HG02938 (cell line): ENCODE measurements around the gene IWS1.
"Not testable (repeated sequence)": the region's sequence is repeated elsewhere in the genome, so short reads cannot be mapped to it uniquely, and the experiment has no call there.

Experiments
- ATAC-seq: cut with Tn5 transposase; IDR thresholded peaks from one replicate; pipeline ENCODE4 v1.9.1; 2021; ENCODE audit warnings: mild to moderate bottlenecking, moderate library complexity; ENCODE audit not compliant: unreplicated experiment

Gene IWS1

DNA sequence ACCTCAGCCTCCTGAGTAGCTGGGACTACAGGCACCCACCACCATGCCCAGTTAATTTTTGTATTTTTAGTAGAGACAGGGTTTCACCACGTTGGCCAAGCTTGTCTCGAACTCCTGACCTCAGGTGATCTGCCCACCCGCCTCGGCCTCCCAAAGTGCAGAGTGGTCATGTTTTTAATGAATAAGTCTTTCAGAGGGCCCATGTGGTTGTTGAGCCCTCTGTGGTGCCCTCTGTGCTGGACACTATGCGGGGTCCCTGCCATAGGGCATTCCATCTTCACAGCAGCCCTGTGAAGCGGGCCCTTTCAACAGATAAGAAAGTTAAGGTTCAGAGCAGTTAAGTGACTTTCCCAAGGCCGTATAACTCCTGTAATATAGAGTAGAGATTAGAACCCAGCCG is 35.1 kb upstream of the IWS1 start:
- ATAC-seq, result no peak

DNA sequence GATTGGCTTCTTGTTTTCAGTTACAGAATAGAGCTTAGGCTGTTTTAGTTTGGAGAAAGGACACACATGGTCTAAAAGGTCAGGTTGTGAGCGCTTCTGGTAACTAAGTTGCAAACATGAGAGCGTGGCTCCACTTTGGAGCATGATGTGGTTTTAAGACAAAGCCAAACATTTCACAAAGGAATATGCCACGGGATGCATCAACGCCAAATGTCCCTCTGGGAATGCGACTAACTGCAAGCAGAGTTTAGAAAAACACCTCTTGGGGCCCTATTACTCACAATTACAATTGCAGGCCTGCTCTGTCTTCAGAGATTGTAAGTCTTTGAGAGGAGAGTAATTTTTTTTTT is 34.6 kb upstream of the IWS1 start:
- no peak for ATAC-seq

DNA sequence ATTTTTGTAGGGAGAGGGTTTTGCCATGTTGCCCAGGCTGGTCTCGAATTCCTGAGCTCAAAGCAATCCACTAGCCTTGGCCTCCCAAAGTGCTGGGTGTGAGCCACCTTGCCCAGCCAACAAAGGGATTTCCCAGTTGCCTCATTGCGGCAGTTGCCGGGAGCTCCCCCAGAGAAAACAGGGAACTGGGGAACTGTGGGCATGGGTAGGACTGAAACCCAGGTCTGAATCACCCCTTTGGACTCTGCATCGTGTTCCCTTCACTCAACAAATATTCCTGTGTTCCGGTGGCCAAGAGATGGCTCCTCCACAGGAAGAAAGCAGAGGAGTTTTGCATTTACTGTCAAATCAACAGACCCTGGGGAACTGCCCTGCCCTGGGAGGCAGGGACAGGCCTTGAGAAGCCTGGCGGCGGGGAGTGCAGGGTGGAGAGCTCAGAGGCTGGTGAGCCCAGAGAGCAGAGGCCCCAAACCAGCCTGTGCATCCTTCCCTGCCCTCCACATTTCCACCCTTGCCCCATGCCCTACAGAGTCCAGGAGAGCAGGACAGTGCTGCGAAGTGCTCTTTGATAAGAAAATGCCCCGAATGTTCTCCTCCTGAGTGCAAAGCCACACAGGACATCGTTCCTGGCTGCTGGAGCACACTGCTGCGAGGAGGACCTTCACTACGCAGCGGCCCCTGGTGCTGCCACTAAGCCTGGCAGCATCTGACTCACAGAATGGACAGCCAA is 34.1 kb upstream of the IWS1 start:
- ATAC-seq, result no peak

DNA sequence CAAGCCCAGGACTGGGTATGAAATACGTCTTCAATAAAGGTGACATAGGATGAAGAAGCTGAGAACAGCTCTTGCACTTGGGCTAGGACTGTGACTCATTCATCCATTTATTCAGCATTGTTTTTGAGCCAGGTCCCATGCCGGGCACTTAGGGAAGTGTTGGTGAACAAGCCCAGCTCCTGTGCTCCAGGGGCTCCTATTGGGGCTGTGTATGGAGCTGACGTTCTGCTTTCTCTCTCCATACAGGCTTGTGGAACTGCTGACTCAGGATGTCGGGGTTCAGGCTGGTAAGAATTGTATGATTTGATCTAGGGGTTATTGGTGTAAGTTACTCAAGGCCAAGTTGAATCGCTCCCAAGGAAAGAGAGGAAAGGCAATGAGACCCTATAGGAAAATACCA is 33.2 kb upstream of the IWS1 start:
- ATAC-seq, result no peak

DNA sequence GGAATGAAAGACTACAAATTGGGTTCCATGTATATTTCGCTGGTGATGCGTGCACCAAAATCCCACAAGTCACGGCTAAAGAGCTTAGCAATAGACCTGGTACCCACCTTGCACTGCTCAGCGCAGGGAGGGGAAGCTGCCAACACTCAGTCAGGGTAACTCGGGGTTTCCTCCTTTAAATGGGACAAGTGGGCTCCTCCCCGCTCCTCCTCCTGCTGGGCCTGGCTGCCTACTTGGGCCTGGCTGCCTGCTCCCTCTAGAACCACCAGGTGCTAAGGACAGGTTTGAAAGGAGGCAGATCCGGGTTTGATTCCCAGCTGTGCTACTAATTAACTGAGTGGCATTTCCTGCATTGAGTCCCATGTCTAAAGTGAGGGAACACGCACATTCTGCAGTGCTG is 32.6 kb upstream of the IWS1 start:
- no peak for ATAC-seq

DNA sequence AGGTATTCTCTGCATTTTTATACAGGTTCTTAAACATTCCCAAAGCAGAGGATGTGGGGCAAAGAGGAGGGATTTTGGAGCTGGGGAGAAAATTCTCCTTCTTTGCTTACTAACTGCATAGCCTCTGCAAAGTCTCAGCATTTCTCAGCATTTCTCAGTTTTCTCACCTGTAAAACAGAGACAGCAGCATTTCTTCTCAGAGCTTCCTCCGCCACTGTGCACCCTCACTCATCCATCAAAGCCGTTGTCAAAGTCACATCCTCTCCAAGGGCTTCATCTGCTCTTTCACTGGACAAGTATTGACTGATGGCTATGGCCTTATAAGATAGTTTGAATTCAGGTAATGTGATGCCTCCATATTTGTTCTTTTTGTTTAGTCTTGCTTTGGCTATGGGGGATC is 26.6 kb upstream of the IWS1 start:
- no peak for ATAC-seq

DNA sequence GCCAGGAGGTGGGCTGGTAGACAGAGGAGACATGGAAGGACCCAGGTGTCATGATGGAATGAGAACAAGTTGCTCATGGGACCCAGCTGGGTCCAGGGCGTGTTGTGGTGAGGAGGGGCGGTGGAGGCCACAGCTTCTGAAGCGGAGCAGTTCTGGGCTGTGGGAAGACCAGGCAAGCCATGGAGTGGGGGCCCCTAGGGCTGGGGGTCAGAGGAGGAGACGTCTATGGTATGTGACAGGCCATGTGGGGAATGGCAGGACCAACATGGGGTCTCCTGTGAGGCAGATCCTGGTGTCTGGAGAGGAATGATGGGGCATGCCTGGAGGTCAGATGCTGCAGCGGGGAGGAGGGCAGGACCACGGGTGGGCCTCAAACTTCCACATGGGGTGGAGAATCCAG is 26.0 kb upstream of the IWS1 start:
- no peak for ATAC-seq

DNA sequence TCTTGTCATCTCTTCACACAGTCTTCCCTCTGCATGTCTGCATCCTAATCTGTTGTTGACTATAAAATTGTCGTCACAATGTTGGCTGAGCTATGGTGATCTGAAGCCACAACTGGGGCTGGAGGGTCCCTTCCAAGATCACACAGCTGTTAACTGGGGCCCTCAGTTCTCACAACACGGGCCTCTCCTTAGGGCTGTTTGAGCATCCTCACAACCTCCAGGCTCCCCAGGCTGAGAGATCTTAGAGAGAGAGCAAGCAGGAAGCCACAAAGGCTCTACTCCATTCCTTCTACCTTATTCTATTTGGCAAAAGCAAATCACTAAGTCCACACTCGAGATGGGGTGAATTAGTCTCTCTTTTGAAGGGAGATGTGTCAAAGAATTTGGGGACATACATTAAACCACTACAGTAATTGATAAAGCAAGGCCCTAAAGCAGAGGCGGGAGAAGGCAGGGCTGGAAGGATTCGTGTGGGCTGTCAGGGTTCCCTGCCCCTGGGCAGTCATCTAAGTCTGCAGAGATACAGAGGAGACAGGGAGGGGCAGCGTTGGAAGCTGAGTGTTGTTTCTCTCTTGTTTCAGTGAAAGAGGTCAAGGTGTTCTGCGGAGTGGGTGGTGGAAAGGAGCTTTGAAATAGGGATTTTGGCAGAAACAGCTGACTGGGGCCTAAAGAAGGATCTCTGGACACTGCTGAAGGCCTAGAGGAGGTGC is 25.1 kb upstream of the IWS1 start:
- no peak for ATAC-seq

DNA sequence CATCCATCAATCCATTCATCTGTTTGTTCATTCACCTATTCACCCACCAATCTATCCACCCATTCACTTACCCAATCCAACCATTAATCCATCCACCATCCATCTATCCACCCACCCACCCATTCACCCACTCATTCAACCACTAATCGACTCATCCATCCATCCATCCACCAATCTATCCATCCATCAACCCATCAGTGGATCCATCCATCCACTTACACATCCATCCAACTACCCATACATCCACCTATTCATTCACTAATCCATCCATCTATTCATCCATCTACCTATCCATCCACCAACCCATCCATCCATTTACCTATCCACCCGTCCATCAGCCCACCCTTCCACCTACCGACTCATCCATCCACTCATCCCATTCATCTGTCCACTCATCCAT is 20.5 kb upstream of the IWS1 start:
- no peak for ATAC-seq

DNA sequence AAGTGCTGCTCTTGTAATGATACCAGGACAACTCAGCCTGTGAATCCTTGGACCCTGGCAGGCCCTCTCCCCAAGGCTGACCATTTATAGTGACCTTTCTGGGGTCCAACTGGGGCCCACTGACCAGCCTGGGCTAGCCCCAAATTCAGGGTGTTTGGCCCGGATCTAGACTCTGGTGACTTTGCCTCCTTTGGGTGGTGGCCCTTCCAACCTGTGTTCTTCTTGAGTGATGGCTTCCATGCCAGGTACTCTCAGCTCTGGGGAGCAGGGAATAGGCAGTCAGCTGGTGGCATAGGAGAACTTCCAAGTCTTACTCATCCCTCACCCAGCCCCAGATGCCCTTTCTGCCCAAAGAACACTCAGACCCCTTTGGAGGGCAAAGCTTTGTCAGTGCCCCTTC is 19.5 kb upstream of the IWS1 start:
- no peak for ATAC-seq

DNA sequence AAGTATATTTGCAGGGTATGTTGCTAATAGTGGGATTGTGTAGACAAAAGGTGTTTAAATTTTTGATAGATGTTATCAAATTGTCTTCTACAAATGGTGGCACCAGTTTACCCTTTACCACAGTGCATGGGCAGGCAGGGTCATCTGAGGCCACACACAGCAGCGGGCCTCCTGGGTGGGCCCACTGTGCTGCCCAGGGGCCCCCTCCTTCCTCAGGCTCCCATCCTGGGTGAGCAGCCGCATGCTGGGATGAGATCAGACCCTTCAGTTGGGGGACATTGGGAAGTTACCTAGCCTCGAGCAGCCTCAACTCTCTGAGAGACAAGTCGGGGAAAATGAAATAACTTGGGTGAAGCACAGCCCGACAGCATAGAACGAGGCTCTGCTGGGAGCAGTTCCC is 18.9 kb upstream of the IWS1 start:
- ATAC-seq, result no peak

DNA sequence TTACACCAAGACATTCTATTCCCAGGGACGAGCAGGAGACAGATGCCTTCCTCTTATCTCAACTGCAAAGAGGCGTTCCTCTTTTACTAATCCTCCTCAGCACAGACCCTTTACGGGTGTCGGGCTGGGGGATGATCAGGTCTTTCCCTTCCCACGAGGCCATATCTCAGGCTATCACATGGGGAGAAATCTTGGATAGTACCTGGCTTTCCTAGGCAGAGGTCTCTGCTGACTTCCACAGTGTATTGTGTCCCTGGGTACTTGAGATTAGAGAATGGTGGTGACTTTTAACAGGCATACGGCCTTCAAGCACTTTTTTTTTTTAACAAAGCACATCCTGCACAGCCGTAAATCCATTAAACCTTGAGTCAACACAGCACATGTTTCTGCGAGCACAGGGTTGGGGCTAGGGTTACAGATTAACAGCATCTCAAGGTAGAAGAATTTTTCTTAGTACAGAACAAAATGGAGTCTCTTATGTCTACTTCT is 16.8 kb upstream of the IWS1 start:
- ATAC-seq, result not testable (repeated sequence)

DNA sequence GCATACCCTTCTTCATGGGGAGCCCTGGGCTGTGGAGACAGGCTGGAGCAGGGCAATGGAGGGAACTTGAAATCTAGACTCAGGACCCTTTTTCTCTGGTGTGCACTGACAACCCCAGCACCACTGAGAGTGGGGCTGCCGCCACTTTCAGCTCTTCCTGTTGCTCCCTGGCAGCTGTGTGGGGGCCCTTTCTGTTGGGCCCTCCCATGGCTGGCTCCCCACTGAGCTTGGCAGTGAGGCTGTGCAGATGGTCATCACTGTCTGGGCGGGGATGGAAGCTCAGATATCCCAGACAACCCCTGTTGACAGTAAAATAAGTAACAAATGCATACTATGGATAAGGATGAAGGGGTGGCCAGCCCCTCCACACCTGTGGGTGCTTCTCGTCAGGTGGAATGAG is 15.9 kb upstream of the IWS1 start:
- ATAC-seq, result no peak

DNA sequence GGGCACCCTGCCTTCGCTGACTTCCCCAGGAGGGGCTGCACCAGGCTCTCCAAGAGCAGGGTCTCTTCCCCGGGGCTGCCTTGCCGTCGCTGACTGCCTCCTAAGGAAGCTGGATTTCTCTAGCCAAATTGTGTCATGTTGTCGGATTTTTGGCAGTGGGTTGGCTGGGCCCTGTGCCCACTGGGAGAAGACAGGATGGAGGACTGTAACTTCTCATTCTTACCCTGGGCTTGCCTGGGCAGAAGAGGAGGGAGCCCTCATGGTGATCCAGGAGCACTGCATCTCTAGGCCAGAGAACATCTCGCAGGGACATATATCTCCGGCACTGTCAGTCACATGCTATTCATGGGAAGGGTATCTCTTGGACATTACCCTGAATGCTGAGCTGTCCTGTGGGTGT is 15.5 kb upstream of the IWS1 start:
- no peak for ATAC-seq

DNA sequence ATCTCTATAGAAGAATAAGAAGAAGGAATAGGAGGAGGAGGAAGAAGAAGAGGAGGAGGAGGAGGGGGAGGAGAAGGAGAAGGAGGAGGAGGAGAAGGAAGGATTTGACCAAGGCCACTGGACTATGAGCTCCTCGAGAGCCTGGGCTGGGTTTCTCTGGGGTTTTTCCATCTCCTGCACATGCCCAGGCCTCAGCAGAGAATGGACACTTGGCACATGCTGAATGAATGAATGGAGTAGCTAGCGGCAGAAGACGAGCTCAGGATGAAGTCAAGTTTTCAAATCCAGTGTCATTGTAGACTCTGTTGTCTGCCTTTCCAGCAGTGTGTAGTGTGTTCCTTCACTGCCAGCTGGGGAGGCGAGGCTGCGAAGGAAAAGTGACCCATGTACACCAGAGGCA is 11.4 kb upstream of the IWS1 start:
- no peak for ATAC-seq

DNA sequence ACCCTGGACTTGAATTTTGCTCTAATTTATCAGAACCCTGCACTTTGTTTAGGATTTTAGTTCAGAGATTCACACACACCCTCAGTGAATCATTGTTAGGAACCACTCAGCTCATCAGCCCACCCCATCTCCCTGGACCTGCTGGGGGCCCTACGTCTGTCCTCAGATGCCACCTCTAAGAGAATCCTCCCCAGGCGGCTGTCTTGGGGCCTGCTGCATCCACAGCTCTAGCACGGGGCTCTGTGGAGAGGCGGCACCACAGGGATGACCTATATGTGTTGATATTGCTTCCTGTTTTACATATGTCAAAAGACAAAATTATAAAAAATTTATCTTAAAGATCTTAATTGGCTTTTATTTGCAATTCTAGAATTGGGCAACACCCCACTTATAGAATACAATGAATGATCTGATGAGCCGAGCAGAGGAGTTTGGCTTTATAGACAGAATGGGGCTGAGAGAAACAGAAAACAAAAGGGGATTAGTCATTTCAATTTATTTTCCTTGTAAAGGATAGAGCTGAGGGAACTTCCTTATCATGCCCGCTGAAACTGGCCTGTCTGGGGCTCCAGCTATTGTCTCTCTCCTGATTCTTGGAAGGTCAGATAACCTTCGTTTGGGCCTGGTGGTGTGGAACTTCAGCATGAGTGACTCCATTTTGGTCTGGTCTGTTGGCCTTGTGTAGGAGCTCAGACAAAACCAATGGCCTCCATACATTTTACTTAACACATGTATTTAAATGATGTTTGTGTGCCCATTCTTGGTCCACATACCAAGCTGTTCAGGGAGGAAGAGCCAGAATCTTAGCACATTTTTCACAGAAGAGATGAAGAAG is 10.6 kb upstream of the IWS1 start:
- ATAC-seq, result no peak

DNA sequence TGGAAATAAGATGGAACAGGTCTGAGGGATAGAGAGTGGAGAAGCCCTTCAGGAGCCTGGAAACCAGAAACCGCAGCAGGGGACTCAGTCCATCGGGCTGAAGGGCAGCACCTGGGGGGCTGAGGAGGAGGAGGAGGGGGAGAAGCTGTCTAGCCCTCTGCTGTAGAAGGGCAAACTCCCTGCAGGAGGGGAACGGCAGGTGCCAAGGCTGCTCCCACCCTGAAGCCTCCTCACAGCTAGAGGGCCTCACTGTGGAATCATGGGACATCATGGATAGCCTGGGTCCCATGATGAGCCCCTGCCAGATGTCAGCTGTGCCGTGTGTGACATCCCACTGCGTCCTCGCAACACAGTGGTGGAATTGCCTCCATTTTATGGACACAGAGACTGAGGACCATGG is 9.6 kb upstream of the IWS1 start:
- no peak for ATAC-seq

DNA sequence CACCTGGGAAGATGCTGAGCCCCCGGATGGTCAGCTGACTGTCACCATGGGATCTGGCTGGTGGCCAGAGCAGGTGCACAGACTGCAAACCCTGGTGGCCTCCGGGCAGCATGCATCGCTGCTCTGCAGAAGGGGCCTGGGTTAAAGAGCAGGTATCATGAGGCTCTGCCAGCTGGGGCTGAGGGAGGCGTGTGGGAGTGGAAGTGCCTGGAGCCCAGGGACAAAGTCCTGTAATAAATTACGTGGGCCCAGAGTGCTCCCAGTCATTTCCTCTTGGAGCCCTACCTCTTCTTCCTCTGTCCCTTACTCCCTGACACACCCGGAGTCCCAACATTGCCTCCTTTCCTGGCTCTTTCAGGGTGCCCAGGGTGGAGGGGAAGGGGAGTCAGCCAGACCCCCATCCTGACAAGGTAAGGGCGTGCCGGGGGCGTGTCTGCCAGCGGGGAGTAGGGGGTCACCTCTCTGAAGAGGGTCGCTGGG is 9.2 kb upstream of the IWS1 start, which contains the start of gene MYO7B:
TSS of gene MYO7B (plus strand) at position 262 of the 480 bp plus-strand sequence. CDS start 24,040 bp downstream, outside the sequence.
- ATAC-seq, result no peak

DNA sequence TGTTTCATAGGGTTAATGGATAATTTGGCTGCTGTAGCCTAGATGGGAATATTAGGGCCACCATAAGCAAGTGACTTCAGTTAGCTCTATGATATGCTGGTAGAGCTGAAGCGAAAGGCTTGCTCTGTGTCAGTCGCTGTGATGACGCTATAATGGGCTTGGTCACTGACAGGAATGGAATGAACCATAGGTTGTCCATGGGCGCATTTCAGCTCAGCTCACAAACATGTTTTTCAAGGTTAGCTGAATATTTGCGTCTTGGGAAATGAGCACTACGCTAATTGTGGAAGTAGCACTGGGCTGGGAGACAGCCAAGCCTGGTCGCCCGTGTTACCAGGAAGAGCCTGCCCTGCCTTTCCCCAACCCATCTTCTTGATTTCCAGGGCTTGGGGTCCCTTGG is 6.0 kb upstream of the IWS1 start:
- ATAC-seq, result no peak

DNA sequence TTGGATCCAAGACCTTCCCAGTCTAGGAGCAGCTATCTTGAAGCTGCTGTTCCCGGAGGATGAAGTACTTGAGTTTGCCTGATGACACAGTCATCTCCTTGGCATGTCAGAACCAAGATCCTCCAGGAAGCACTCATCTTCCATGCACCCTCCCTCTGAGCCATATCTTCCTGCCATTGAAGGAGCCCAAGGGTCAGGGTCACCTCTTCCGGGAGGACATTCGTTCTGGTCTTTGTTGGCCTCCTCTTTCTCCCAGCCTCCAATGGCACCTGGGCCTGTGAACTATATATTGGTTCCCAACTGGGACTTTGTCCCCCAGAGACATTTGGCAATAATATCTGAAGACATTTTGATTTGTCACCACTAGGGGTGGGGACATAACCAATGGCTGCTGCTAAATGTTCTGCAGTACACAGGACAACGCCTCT is 4.9 kb upstream of the IWS1 start:
- ATAC-seq, result no peak
